Muscle of back (tissue), 11 donors: ENCODE measurements around the gene PCDHGA8. TPM values are rescaled to one million over a fixed set of nuclear protein-coding genes. Genes with fewer than 3 reads are reported as not detected.
A peak's percentile ranks its signal among the peaks of the same experiment; 100 is the strongest.
"Not testable (repeated sequence)": the region's sequence is repeated elsewhere in the genome, so short reads cannot be mapped to it uniquely, and the experiment has no call there.

Source experiments
- DNase-seq, 3 donors: peaks; one replicate each; pipeline versions ENCODE4 v3.0.0 to v3.0.0-alpha.2; 2013
- polyA plus RNA-seq, 10 donors: library from polyadenylated mRNA; unstranded; fragments of 120-200 nt; gene quantifications; one replicate each; pipeline ENCODE4 v1.2.1, GENCODE V29; 2013; ENCODE audit not compliant: insufficient read length in 10 of 10

The PCDHGA8 gene
- polyA plus RNA-seq, 10 donors, result 0.43 to 0.83 (median 0.57) TPM

DNA sequence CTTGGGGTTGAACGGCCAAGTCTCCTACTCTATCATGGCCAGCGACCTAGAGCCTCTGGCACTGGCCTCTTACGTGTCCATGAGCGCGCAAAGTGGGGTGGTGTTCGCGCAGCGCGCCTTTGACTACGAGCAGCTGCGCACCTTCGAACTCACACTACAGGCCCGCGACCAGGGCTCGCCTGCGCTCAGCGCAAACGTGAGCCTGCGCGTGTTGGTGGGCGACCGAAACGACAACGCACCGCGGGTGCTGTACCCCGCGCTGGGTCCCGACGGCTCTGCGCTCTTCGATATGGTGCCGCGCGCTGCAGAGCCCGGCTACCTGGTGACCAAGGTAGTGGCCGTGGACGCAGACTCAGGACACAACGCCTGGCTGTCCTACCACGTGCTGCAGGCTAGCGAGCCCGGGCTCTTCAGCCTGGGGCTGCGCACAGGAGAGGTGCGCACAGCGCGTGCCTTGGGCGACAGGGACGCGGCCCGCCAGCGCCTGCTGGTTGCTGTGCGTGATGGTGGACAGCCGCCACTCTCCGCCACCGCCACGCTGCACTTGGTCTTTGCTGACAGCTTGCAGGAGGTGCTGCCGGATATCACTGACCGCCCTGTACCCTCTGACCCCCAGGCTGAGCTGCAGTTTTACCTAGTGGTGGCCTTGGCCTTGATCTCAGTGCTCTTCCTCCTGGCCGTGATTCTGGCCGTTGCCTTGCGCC, 7.3 kb downstream of the PCDHGA8 start:
- DNase-seq, result no peak

DNA sequence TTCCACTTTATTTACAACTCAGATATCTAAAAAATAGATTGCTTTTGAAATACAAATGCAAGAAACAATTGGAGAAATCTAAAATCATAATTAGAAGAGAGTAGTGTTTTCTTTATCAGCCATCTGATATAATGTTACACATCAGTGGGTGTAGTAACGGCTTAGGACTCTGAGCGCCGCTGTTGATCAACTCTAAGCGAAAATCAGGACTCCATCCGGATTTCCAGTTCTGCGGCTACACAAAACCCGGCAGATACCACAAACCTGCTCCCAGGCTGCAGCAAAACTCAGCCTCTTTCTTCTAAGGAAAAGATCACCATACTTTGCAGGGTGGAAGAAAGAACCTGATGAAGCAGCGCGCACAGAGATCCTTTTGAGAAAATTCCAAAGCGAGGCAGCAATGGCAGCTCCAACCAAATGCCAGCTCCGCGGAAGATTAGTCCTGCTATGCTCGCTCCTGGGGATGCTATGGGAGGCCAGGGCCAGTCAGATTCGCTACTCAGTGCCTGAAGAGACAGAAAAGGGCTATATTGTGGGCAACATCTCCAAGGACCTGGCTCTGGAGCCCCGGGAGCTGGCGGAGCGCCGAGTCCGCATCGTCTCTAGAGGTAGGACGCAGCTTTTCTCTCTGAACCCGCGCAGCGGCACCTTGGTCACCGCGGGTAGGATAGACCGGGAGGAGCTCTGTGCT, 10.3 kb downstream of the PCDHGA8 start, which contains the start of gene PCDHGA9:
TSS of gene PCDHGA9 (plus strand) at position 226 of the 691 bp plus-strand sequence. CDS start at position 401, 175 bp downstream.
- DNase-seq, result no peak

DNA sequence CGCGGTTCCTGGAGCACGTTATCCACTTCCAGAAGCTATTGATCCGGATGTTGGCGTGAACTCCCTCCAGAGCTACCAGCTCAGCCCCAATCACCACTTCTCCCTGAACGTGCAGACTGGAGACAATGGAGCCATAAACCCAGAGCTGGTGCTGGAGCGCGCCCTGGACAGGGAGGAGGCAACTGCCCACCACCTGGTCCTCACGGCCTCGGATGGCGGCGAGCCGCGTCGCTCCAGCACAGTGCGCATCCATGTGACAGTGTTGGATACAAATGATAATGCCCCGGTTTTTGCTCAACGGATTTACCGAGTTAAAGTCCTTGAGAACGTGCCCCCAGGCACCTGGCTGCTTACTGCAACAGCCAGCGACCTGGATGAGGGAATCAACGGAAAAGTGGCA, 11.0 kb downstream of the PCDHGA8 start:
- DNase-seq, result no peak

DNA sequence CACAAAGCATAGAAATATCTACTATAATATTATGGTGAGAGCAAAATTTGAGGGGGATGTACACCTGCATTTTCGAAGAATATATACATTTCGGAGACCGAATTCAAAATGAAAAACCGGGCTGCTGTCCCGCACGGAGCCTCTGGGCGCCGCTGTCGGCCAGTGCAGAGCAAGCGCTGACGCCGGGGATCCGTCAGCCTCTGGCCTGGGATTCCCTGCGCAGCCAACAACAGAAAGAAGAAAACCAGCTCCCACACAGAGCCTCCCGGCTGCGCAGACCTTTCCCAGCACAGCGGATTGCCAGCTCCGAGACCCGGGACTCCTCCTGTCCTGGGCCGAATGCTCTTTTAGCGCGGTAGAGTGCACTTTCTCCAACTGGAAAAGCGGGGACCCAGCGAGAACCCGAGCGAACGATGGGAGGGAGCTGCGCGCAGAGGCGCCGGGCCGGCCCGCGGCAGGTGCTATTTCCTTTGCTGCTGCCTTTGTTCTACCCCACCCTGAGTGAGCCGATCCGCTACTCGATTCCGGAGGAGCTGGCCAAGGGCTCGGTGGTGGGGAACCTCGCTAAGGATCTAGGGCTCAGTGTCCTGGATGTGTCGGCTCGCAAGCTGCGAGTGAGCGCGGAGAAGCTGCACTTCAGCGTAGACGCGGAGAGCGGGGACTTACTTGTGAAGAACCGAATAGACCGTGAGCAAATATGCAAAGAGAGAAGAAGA, 15.5 kb downstream of the PCDHGA8 start, which contains the start of gene PCDHGB6:
TSS of gene PCDHGB6 (plus strand) at position 232 of the 716 bp plus-strand sequence. CDS start at position 414, 182 bp downstream.
- DNase-seq, result peak in 1 of 3 donors; percentile 57

DNA sequence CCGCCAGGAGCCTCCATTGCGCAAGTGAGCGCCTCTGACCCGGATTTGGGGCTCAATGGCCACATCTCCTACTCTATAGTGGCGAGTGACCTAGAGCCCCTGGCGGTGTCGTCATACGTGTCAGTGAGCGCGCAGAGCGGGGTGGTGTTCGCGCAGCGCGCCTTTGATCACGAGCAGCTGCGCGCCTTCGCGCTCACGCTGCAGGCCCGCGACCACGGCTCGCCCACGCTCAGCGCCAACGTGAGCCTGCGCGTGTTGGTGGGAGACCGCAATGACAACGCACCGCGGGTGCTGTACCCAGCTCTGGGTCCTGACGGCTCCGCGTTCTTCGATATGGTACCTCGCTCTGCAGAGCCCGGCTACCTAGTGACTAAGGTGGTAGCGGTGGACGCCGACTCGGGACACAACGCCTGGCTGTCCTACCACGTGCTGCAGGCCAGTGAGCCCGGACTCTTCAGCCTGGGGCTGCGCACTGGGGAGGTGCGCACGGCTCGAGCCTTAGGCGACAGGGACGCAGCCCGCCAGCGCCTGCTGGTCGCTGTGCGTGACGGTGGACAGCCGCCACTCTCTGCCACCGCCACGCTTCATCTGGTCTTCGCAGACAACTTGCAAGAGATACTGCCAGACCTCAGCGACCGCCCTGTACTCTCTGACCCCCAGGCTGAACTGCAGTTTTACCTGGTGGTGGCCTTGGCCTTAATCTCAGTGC, 17.3 kb downstream of the PCDHGA8 start:
- no peak for DNase-seq

DNA sequence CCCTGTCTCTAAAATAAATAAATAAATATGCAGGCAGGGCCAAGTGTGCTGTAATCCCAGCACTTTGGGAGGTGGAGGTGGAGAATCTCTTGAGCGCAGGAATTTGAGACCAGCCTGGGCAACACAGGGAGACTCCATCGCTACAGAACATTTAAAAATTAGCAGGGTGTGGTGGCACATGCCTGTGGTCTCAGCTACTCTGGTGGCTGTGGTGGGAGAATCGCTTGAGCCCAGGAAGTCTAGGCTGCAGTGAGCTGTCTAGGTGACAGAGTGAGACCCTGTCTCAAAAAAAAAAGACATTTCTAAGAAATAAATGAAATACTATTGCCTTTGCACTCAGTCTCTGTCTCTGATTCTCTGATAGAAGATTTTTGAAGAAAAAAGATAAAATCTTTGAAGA, 19.1 kb downstream of the PCDHGA8 start:
- no peak for DNase-seq

DNA sequence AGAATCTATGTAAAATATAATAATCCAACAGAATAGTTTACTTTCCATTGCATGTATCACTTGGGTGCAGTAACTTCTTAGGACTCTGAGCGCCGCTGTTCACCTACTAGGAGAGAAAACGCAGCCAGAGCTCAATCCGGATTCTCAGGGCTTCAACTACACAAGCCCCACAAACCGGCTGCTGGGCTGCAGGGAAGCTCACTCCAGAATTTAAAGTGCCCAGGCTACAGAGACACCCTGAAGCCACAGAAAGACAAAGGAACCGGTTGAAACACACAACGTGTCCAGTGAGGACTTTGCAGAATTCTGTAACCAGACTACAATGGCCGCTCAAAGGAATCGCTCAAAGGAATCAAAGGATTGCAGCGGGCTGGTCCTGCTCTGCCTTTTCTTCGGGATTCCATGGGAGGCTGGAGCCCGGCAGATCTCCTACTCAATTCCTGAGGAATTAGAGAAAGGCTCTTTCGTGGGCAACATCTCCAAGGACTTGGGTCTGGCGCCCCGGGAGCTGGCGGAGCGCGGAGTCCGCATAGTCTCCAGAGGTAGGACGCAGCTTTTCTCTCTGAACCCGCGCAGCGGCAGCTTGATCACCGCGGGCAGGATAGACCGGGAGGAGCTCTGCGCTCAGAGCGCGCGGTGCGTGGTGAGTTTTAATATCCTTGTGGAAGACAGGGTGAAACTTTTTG, 20.6 kb downstream of the PCDHGA8 start, which contains the start of gene PCDHGA10:
TSS of gene PCDHGA10 (plus strand) at position 134 of the 686 bp plus-strand sequence. CDS start at position 323, 189 bp downstream.
- peak in 2 of 3 donors; percentile 34 to 47 for DNase-seq

DNA sequence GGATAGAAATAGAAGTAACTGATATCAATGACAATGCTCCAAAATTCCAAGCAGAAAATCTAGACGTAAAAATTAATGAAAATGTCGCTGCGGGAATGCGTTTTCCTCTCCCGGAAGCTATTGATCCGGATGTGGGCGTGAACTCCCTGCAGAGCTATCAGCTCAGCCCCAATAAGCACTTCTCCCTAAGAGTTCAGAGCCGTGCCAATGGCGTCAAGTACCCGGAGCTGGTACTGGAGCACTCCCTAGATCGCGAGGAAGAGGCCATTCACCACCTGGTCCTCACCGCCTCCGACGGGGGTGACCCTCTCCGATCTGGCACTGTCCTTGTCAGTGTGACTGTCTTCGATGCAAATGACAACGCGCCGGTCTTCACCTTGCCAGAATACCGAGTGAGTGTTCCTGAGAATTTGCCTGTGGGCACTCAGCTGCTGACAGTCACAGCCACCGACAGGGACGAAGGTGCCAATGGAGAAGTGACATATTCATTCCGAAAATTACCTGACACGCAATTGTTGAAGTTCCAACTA, 21.2 kb downstream of the PCDHGA8 start:
- no peak for DNase-seq

DNA sequence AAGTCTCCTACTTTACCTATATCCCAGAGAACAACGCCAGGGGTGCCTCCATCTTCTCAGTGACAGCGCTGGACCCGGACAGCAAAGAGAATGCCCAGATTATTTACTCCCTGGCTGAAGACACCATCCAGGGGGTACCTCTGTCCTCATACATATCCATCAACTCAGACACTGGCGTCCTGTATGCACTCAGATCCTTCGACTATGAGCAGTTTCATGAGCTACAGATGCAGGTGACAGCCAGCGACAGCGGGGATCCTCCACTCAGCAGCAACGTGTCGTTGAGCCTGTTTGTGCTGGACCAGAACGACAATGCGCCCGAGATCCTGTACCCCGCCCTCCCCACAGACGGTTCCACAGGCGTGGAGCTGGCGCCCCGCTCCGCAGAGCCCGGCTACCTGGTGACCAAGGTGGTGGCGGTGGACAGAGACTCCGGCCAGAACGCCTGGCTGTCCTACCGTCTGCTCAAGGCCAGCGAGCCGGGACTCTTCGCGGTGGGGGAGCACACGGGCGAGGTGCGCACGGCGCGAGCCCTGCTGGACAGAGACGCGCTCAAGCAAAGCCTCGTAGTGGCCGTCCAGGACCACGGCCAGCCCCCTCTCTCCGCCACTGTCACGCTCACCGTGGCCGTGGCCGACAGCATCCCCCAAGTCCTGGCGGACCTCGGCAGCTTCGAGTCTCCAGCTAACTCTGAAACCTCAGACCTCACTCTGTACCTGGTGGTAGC, 22.3 kb downstream of the PCDHGA8 start:
- DNase-seq, result not testable (repeated sequence)

DNA sequence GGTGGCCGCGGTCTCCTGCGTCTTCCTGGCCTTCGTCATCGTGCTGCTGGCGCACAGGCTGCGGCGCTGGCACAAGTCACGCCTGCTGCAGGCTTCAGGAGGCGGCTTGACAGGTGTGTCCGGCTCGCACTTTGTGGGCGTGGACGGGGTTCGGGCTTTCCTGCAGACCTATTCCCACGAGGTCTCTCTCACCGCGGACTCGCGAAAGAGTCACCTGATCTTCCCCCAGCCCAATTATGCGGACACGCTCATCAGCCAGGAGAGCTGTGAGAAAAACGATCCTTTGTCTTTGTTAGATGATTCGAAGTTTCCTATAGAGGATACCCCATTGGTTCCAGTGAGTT, 22.8 kb downstream of the PCDHGA8 start:
- not testable (repeated sequence) for DNase-seq

DNA sequence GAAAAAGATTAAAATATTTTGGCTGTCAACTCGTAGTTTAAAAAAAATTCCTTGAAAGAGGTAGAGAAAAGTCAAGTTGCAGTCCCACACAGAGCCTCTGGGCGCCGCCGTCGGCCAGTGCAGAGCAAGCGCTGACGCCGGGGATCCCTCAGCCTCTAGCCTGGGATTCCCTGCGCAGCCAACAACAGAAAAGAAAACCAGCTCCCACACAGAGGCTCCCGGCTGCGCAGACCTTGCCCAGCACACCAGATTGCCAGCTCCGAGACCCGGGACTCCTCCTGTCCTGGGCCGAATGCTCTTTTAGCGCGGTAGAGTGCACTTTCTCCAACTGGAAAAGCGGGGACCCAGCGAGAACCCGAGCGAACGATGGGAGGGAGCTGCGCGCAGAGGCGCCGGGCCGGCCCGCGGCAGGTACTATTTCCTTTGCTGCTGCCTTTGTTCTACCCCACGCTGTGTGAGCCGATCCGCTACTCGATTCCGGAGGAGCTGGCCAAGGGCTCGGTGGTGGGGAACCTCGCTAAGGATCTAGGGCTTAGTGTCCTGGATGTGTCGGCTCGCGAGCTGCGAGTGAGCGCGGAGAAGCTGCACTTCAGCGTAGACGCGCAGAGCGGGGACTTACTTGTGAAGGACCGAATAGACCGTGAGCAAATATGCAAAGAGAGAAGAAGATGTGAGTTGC, 25.2 kb downstream of the PCDHGA8 start, which contains the start of gene PCDHGB7:
TSS of gene PCDHGB7 (plus strand) at position 184 of the 679 bp plus-strand sequence. CDS start at position 367, 183 bp downstream.
- peak; percentile 46 to 72 (median 69) for DNase-seq

DNA sequence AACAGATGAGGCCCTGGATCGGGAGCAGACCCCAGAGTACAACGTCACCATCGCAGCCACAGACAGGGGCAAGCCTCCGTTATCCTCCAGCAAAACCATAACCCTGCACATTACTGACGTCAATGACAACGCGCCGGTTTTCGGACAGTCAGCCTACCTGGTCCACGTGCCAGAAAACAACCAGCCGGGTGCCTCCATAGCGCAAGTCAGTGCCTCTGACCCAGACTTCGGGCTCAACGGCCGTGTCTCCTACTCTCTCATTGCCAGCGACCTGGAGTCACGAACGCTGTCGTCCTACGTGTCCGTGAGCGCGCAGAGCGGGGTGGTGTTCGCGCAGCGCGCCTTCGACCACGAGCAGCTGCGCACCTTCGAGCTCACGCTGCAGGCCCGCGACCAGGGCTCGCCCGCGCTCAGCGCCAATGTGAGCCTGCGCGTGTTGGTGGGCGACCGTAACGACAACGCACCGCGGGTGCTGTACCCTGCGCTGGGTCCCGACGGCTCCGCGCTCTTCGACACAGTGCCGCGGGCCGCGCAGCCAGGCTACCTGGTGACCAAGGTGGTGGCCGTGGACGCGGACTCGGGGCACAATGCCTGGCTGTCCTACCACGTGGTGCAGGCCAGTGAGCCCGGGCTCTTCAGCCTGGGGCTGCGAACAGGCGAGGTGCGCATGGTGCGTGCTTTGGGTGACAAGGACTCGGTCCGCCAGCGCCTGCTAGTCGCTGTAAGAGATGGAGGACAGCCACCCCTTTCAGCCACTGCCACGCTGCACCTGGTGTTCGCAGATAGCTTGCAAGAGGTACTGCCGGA, 26.8 kb downstream of the PCDHGA8 start:
- no peak for DNase-seq

DNA sequence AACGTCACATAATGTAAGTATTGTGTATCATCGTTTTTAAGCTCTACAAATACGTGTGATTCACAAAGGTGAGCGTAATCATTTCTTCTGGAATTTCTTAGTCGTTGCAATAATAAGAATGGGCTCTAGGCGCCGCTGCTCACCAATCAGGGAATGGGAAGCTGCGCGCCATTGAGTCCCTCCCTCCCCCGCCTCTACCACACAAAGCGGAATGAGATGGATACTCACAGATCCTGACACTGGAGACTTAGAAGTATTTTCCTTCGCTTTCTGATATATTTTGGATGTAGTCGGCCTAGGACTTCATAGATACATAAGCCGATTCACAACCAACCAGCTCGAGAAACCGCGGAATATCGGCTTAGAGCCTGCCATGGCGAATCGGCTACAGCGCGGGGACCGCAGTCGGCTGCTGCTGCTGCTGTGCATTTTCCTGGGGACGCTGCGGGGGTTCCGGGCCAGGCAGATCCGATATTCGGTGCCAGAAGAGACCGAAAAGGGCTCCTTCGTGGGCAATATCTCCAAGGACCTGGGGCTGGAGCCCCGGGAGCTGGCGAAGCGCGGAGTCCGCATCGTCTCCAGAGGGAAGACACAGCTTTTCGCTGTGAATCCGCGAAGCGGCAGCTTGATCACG, 28.5 kb downstream of the PCDHGA8 start, which contains the start of gene PCDHGA11:
TSS of gene PCDHGA11 (plus strand) at position 197 of the 634 bp plus-strand sequence. CDS start at position 374, 177 bp downstream.
- DNase-seq, result peak in 2 of 3 donors; percentile 44

DNA sequence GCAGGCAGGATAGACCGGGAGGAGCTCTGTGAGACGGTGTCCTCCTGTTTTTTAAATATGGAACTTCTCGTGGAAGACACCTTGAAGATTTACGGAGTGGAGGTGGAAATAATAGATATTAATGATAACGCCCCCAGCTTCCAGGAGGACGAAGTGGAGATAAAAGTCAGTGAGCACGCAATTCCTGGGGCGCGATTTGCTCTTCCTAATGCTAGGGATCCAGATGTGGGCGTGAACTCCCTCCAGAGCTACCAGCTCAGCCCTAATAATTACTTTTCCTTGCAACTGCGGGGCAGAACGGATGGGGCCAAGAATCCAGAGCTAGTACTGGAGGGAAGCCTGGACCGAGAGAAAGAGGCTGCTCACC, 29.0 kb downstream of the PCDHGA8 start:
- DNase-seq, result no peak

DNA sequence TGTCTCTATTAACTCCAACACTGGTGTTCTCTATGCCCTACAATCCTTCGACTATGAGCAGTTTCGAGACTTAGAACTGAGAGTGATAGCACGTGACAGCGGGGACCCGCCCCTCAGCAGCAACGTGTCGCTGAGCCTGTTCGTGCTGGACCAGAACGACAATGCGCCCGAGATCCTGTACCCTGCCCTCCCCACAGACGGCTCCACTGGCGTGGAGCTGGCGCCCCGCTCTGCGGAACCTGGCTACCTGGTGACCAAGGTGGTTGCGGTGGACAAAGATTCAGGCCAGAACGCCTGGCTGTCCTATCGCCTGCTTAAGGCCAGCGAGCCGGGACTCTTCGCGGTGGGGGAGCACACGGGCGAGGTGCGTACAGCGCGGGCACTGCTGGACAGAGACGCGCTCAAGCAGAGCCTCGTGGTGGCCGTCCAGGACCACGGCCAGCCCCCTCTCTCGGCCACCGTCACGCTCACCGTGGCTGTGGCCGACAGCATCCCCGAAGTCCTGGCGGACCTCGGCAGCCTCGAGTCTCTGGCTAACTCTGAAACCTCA, 30.4 kb downstream of the PCDHGA8 start:
- DNase-seq, result no peak

DNA sequence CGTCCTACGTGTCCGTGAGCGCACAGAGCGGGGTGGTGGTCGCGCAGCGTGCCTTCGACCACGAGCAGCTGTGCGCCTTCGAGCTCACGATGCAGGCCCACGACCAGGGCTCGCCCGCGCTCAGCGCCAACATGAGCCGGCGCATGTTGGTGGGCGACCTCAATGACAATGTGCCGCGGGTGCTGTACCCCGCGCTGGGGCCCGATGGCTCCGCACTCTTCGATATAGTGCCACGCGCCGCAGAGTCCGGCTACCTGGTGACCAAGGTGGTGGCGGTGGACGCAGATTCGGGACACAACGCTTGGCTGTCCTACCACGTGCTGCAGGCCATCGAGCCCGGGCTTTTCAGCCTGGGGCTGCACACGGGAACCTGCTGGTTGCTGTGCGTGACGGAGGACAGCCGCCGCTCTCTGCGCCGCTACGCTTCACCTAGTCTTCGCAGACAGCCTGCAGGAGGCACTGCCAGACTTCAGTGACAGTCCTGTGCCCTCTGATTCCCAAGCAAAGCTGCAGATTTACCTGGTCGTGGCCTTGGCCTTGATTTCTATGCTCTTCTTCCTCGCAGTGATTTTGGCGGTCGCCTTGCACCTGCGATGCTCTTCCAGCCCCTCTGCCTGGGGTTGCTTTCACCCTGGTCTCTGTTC, 35.5 kb downstream of the PCDHGA8 start:
- DNase-seq, result no peak
